Smooth muscle cell (in vitro differentiated cells): ENCODE data around the gene SCRN1. TPM values are rescaled to one million over a fixed set of nuclear protein-coding genes. Genes with fewer than 3 reads are reported as not detected.

ENCODE experiments used
- DNase-seq: peaks from one replicate; lab custom pipeline; 2025; ENCODE audit not compliant: unreplicated experiment; lab: John Stamatoyannopoulos, UW
- H2AFZ ChIP-seq: fragments of 200-600 bp; sonication (generic); 2 replicates; pipeline ENCODE4 v1.6.0; 2016; ENCODE audit warnings: antibody characterized with exemption, low read depth, mild to moderate bottlenecking
- H3F3A ChIP-seq: fragments of 200-600 bp; sonication (generic); 2 replicates; pipeline ENCODE4 v1.6.0; 2017; ENCODE audit warnings: antibody characterized with exemption, low read depth
- H3K27ac ChIP-seq: fragments of 200-600 bp; sonication (generic); 2 replicates; pipeline ENCODE4 v1.5.1; 2016; ENCODE audit warnings: low read depth, mild to moderate bottlenecking
- H3K27me3 ChIP-seq: fragments of 200-600 bp; sonication (generic); 2 replicates; pipeline ENCODE4 v1.6.1; 2016; ENCODE audit warnings: low read depth, mild to moderate bottlenecking
- H3K36me3 ChIP-seq: fragments of 200-600 bp; sonication (generic); 2 replicates; pipeline ENCODE4 v1.5.1; 2016; ENCODE audit warnings: low read depth
- H3K4me1 ChIP-seq: fragments of 200-600 bp; sonication (generic); 2 replicates; pipeline ENCODE4 v1.5.1; 2016; ENCODE audit warnings: low read depth
- H3K4me2 ChIP-seq: fragments of 200-600 bp; sonication (generic); 2 replicates; pipeline ENCODE4 v1.6.0; 2016; ENCODE audit warnings: mild to moderate bottlenecking
- H3K4me3 ChIP-seq: fragments of 200-600 bp; sonication (generic); 2 replicates; pipeline ENCODE4 v1.5.1; 2016; ENCODE audit warnings: mild to moderate bottlenecking
- H3K79me2 ChIP-seq: fragments of 200-600 bp; sonication (generic); 2 replicates; pipeline ENCODE4 v1.6.0; 2016; ENCODE audit warnings: low read depth, mild to moderate bottlenecking
- H3K9ac ChIP-seq: fragments of 200-600 bp; sonication (generic); 2 replicates; pipeline ENCODE4 v1.6.0; 2016; ENCODE audit warnings: low read depth
- H3K9me3 ChIP-seq: fragments of 200-600 bp; sonication (generic); replicated peaks from 2 replicates; pipeline ENCODE4 v1.5.1; 2016; ENCODE audit warnings: low read depth
- H4K20me1 ChIP-seq: fragments of 200-600 bp; sonication (generic); 2 replicates; pipeline ENCODE4 v1.6.0; 2016; ENCODE audit warnings: low read depth
- CTCF ChIP-seq: fragments of 200-600 bp; sonication (generic); IDR thresholded peaks from 2 replicates; pipeline ENCODE4 v1.5.1; 2017; ENCODE audit warnings: borderline replicate concordance, mild to moderate bottlenecking, antibody characterized with exemption; ENCODE audit not compliant: insufficient read depth, poor library complexity, severe bottlenecking
- WGBS: methylation state at CpG from one replicate; pipeline ENCODE4 v1.1.7; 2016; ENCODE audit warnings: low lambda C conversion rate; 5-methylcytosine and 5-hydroxymethylcytosine counted together
- polyA plus RNA-seq: library from polyadenylated mRNA; unstranded; fragments of >200 nt; fragmentation: Nextera tagmentation; extraction: Ambion mirVana; gene quantifications from 2 replicates; pipeline ENCODE4 v1.2.1, GENCODE V29; 2016
- total RNA-seq: library from RNA; depleted of rRNA; stranded (reverse); fragments of >200 nt; gene quantifications from 2 replicates; pipeline ENCODE4 v1.2.3, GENCODE V29; 2014

Gene SCRN1
- total and polyA plus RNA-seq, 2 experiments from 2014 or later = 67.5 to 84.9 TPM

GRCh38 chr7:29980151-29980550 lies 9.4 kb downstream of the SCRN1 start:
- Histone ChIP-seq H3K27me3 (no peaks in the 10 kb centered on the region), H2AFZ (no peak overlapping the region), H4K20me1 (peaks cover 95% of the 10 kb centered on the region), H3K79me2 (peaks cover 99% of the 10 kb centered on the region), H3K36me3 (no peaks in the 10 kb centered on the region), H3K9me3 (no peaks in the 10 kb centered on the region), H3K4me1 (peaks cover 14% of the 10 kb centered on the region), H3F3A (no peaks in the 10 kb centered on the region), H3K9ac (no peak overlapping the region), H3K27ac (no peak overlapping the region), H3K4me2 (no peak overlapping the region), H3K4me3 (no peak overlapping the region)
- no peak for TF ChIP-seq CTCF
- DNase-seq = no peak

- no peaks in the 10 kb centered on the region for H3K9me3 ChIP-seq
- no peak for TF ChIP-seq CTCF
- 70% methylated on average over 8 of the region's 8 CpGs for WGBS
- no peak overlapping the region for H3K4me2 ChIP-seq
- peaks cover 99% of the 10 kb centered on the region for H3K79me2 ChIP-seq
- H4K20me1 ChIP-seq = peaks cover 100% of the 10 kb centered on the region
- no peaks in the 10 kb centered on the region for H3F3A ChIP-seq
- H3K27ac ChIP-seq = peak overlapping the region; percentile 27
- peaks cover 14% of the 10 kb centered on the region for H3K4me1 ChIP-seq
- no peaks in the 10 kb centered on the region for H3K36me3 ChIP-seq
- DNase-seq = no peak
- H3K9ac ChIP-seq = no peak overlapping the region
- H3K4me3 ChIP-seq = no peak overlapping the region
- no peaks in the 10 kb centered on the region for H3K27me3 ChIP-seq
- H2AFZ ChIP-seq = no peak overlapping the region
These were observed 11.5 kb downstream of the SCRN1 start for GRCh38 chr7:29977886-29978651.

- peak overlapping the region; percentile 49 for H3K4me2 ChIP-seq
- H3K27ac ChIP-seq = no peak overlapping the region
- TF ChIP-seq CTCF = no peak
- H3K79me2 ChIP-seq = peaks cover 99% of the 10 kb centered on the region
- no peaks in the 10 kb centered on the region for H3K36me3 ChIP-seq
- no peaks in the 10 kb centered on the region for H3F3A ChIP-seq
- no peaks in the 10 kb centered on the region for H3K9me3 ChIP-seq
- H3K27me3 ChIP-seq = no peaks in the 10 kb centered on the region
- no peak for DNase-seq
- no peak overlapping the region for H3K9ac ChIP-seq
- no peak overlapping the region for H3K4me3 ChIP-seq
- peaks cover 100% of the 10 kb centered on the region for H4K20me1 ChIP-seq
- no peak overlapping the region for H2AFZ ChIP-seq
- 71% methylated on average over 6 of the region's 6 CpGs for WGBS
- H3K4me1 ChIP-seq = peaks cover 14% of the 10 kb centered on the region
These were observed 12.8 kb downstream of the SCRN1 start for GRCh38 chr7:29976673-29977415.

- Histone ChIP-seq H3K9me3 (no peaks in the 10 kb centered on the region), H4K20me1 (peaks cover 100% of the 10 kb centered on the region), H3K4me1 (peaks cover 14% of the 10 kb centered on the region), H3K36me3 (no peaks in the 10 kb centered on the region), H3K9ac (no peak overlapping the region), H3K4me3 (no peak overlapping the region), H3K27me3 (no peaks in the 10 kb centered on the region), H3F3A (no peaks in the 10 kb centered on the region), H2AFZ (no peak overlapping the region), H3K79me2 (peaks cover 99% of the 10 kb centered on the region), H3K27ac (no peak overlapping the region), H3K4me2 (peak overlapping the region; percentile 49)
- TF ChIP-seq CTCF = no peak
- 83% methylated on average over 4 of the region's 4 CpGs for WGBS
- DNase-seq = no peak
These were observed 13.3 kb downstream of the SCRN1 start for GRCh38 chr7:29976266-29976665.
